ENCODE measurements around the gene ARHGAP26.

GRCh38 chr5:143072734-143073133 lies 302.6 kb downstream of the ARHGAP26 start:
- TF ChIP-seq, protein P1, sequence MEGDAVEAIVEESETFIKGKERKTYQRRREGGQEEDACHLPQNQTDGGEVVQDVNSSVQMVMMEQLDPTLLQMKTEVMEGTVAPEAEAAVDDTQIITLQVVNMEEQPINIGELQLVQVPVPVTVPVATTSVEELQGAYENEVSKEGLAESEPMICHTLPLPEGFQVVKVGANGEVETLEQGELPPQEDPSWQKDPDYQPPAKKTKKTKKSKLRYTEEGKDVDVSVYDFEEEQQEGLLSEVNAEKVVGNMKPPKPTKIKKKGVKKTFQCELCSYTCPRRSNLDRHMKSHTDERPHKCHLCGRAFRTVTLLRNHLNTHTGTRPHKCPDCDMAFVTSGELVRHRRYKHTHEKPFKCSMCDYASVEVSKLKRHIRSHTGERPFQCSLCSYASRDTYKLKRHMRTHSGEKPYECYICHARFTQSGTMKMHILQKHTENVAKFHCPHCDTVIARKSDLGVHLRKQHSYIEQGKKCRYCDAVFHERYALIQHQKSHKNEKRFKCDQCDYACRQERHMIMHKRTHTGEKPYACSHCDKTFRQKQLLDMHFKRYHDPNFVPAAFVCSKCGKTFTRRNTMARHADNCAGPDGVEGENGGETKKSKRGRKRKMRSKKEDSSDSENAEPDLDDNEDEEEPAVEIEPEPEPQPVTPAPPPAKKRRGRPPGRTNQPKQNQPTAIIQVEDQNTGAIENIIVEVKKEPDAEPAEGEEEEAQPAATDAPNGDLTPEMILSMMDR (IDR thresholded peaks at IDR 0.05; ENCODE audit: low read depth, low read length, poor library complexity, severe bottlenecking) = no peak
- no peak for TF ChIP-seq EZH2phosphoT487 (IDR thresholded peaks at IDR 0.05; ENCODE audit: borderline replicate concordance, low read length)

Data from DOHH2 (cell line).